ENCODE results near the gene MAGI2.

GRCh38 chr7:79288655-79289054 is 164.8 kb downstream of the MAGI2 start:
- no peak for TF ChIP-seq POLR2A (IDR thresholded peaks at IDR 0.05)
- no peak for TF ChIP-seq CTCF (IDR thresholded peaks at IDR 0.05)

Data from breast epithelium (tissue), 3 donors.